ENCODE measurements around the gene ENOPH1. TPM values are rescaled to one million over a fixed set of nuclear protein-coding genes. Genes with fewer than 3 reads are reported as not detected.

The ENOPH1 gene
- total and polyA plus RNA-seq, 9 of the 15 experiments (the other 6 are each of a cell fraction or from before 2014, with no cell fraction given) = 29.8 to 71.4 (median 48.9) TPM

GRCh38 chr4:82480771-82481505, 50.5 kb downstream of the ENOPH1 start:
- TF ChIP-seq RREB1 (CRISPR knock-in tag; IDR thresholded peaks at IDR 0.05) (no peak), TCFL5 (CRISPR knock-in tag; conservative IDR thresholded peaks at IDR 0.05) (no peak), SIRT6 (IDR thresholded peaks at IDR 0.05; ENCODE audit: low read depth, low read length) (no peak), ELK3 (CRISPR knock-in tag; IDR thresholded peaks at IDR 0.05) (no peak), GATAD2A (IDR thresholded peaks at IDR 0.05) (no peak), HMGN3 (IDR thresholded peaks at IDR 0.05; ENCODE audit: borderline replicate concordance, extremely low read depth, insufficient read length, low read depth, low read length) (no peak), ELF2 (CRISPR knock-in tag; IDR thresholded peaks at IDR 0.05) (no peak), NEUROD1 (IDR thresholded peaks at IDR 0.05; ENCODE audit: borderline replicate concordance, low read depth, low read length, partially characterized antibody) (no peak), ZNF644 (tag; IDR thresholded peaks at IDR 0.05; ENCODE audit: low read depth) (no peak)
- FAIRE-seq = no peak
- no peaks in the 10 kb centered on the region for H3K79me2 ChIP-seq (ENCODE audit: control insufficient read depth, insufficient read depth, low read length)

More at GRCh38 chr4:82480771-82481505, 50.5 kb downstream of the ENOPH1 start:
- ChIA-PET CTCF (ENCODE audit: low intra/inter-chr PET ratio) (no interaction called here), POLR2A (no interaction called here)
- no peaks in the 10 kb centered on the region for H4K20me1 ChIP-seq (replicated peaks; ENCODE audit: control insufficient read depth, insufficient read depth, low read length)
- BruUV-seq (replicated peaks) = no TSS peak
- H3K27ac ChIP-seq (ENCODE audit: extremely low read depth, low read depth, low read length) = no peak overlapping the region
- in situ Hi-C loops (cut with MboI) (no loop called here), intact Hi-C loops (cut with micrococcal nuclease) (no loop called here)
- ATAC-seq (no peak), DNase-seq (ENCODE audit: extremely low read depth in 1 of 4, low spot score in 3 of 4) (no peak)
- 3% methylated on average over 10 of the region's 10 CpGs for WGBS (ENCODE audit: insufficient coverage, low coverage, missing lambda C conversion rate)
- H3K27me3 ChIP-seq (ENCODE audit: control insufficient read depth in 2 of 2, insufficient read depth in 2 of 2, low read length in 2 of 2) = peaks cover 29 to 49% of the 10 kb centered on the region in 2 experiments
- no peak overlapping the region for H3K9ac ChIP-seq (ENCODE audit: insufficient read depth in 1 of 2, low read depth in 2 of 2, low read length in 2 of 2)
- H3K4me1 ChIP-seq (replicated peaks in 1 of 2; ENCODE audit: control insufficient read depth in 2 of 2, insufficient read depth in 2 of 2, low read length in 2 of 2) = no peaks in the 10 kb centered on the region; a peak in 1 of 5 replicates
- no peak overlapping the region for H3K4me2 ChIP-seq (ENCODE audit: insufficient read depth, low read length)
- H3K9me3 ChIP-seq (replicated peaks; ENCODE audit: control insufficient read depth, insufficient read depth, low read depth, low read length) = no peaks in the 10 kb centered on the region
- H3K9me1 ChIP-seq (ENCODE audit: control insufficient read depth, insufficient read depth, low read length) = no peaks in the 10 kb centered on the region
- no peak overlapping the region for H2AFZ ChIP-seq (ENCODE audit: low read depth, low read length)
- H3K36me3 ChIP-seq (ENCODE audit: control insufficient read depth, insufficient read depth, low read length) = no peaks in the 10 kb centered on the region
- H3K4me3 ChIP-seq = no peak overlapping the region
